D721Med (cell line): ENCODE measurements around the gene AFTPH.

Source experiments
- DNase-seq: peaks from one replicate; pipeline ENCODE4 v3.0.0; 2011; ENCODE audit warnings: low spot score; ENCODE audit not compliant: insufficient read length
- FAIRE-seq: peaks from 2 replicates; lab custom pipeline; 2011; peaks lifted over from hg19 to GRCh38; lab: Jason Lieb, UNC
- TF ChIP-seq, protein P1 (sequence below): IDR thresholded peaks from 2 replicates; pipeline ENCODE4 v1.5.1; 2012; ENCODE audit warnings: mild to moderate bottlenecking, control low read depth; ENCODE audit not compliant: insufficient read depth; ENCODE audit errors: missing control alignments

AFTPH gene

DNA sequence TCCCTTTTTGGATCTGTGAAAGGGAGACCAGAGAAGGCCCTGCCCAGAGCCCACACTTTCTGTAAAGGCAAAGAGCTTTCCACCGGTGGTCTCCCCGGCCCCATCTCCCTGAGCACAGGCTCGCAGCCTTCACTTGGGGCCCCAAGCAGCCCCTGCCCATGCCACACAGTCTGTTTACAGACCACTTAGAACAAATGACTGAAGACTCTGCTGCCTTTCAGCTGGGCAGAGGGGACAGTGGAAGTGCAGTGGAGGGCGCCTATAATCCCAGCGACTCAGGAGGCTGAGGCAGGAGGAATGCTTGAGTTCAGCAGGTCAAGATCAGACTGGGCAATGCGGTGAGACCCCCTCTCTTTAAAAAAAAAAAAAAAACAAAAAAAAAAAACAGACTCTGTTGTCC lies 100.7 kb downstream of the AFTPH start:
- TF ChIP-seq, protein P1, sequence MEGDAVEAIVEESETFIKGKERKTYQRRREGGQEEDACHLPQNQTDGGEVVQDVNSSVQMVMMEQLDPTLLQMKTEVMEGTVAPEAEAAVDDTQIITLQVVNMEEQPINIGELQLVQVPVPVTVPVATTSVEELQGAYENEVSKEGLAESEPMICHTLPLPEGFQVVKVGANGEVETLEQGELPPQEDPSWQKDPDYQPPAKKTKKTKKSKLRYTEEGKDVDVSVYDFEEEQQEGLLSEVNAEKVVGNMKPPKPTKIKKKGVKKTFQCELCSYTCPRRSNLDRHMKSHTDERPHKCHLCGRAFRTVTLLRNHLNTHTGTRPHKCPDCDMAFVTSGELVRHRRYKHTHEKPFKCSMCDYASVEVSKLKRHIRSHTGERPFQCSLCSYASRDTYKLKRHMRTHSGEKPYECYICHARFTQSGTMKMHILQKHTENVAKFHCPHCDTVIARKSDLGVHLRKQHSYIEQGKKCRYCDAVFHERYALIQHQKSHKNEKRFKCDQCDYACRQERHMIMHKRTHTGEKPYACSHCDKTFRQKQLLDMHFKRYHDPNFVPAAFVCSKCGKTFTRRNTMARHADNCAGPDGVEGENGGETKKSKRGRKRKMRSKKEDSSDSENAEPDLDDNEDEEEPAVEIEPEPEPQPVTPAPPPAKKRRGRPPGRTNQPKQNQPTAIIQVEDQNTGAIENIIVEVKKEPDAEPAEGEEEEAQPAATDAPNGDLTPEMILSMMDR: no peak
- no peak for FAIRE-seq
- DNase-seq: no peak

DNA sequence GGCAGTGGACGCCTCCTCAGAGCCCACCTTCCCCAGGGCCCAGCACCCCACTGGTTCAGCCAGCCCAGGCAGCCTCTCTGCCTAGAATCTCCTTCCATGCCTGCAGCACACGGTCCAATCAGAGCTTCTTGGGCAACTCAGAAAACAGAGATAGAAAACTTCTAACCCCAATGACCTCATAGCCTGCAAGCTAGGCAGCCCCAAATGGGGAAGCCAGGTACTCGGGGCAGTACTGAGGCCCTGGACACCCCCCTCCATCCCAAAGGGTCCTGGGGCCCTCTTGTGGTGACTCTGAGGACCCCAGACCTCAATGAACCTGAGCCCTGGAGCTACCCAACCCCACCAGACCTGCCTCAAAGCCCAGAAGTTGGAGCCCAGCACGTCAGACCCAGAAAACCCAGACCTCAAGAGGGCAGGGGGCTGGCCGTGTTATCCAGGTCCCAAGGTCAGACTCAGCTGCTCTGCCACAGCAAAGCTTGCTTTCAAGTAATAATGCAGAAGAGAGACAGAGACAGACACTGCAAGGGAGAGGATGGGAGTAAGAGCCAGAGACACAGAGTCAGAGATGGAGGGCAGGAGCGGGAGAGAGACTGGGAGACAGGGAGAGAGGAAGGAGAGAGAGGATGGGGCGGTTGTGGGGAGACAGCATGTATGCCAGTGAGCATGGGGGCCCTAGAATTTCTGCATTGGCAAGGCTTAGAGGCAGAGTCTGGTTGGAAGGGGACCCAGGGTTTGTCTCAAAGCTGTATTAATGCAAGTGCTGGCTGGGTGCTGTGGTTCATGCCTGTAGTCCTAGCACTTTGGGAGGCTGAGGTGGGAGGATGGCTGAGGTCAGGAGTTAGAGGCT lies 101.4 kb downstream of the AFTPH start:
- FAIRE-seq: no peak
- DNase-seq: no peak
- TF ChIP-seq, protein P1: no peak

DNA sequence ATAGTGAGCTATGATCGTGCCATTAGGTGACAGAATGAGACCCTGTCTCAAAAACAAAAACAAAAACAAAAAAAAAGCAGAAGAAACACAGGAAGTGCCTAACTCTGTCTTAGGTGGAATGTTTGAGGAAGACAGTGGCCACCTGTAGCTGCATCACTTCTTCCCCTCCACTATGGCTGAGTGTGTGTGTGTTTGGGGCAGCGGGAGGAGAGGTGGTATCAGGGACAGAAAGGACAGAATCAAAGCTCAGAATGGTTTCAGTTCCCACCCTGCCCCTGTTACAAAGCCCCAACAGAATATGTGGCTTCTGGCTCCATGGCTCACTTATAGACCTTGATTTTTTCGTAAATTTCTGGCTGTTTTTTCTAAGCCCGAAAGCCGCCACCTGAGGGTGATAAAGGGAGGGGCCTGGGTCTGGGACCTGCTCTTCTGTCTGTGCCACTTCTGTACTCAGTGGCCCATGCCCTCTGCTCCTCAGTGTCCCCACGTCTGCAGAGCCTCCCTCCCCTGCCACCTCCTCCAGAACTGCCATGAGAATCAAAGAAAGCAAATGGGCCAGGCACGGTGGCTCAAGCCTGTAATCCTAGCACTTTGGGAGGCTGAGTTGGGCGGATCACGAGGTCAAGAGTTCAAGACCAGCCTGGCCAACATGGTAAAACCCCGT lies 102.2 kb downstream of the AFTPH start:
- FAIRE-seq (no peak), DNase-seq (no peak)
- TF ChIP-seq, protein P1: no peak

DNA sequence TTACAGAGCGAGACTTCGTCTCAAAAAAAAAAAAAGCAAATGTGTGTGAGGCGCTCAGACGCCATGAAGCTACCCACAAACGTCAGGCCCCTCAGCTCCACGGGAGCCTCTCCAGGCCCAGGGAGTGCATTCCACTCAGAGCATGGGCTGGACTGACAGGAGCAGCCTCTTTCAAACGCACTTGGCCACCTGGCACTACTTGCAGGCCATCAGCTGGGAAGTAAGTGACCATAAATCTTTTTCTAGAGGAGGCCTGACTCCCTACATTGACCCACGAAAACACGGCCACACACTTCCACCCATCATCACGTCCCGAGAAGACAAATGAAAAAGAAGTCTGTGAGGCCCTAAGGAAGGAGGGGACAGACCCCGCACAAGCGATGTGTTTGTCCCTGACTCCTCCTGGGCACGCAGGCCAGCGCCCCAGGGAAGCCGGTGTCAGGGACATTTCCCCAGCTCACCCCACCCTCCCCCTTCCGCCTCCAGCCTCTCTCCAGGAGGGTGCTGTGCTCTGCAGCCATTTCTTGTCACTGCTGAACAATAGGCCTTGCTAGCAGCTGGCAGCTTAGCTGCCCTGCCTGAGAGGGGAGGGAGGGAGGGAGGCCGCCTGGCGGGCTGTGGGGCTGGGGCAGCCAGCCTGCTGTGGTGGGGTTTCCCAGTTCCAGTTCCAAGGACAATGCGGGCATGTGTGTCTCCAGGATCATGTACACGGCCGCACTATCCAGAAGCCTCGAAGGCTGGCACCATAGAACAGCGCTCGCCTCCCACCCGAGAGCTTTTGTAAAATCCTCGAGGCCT lies 103.0 kb downstream of the AFTPH start:
- DNase-seq (peak; percentile 69), FAIRE-seq (no peak)
- TF ChIP-seq, protein P1: no peak

DNA sequence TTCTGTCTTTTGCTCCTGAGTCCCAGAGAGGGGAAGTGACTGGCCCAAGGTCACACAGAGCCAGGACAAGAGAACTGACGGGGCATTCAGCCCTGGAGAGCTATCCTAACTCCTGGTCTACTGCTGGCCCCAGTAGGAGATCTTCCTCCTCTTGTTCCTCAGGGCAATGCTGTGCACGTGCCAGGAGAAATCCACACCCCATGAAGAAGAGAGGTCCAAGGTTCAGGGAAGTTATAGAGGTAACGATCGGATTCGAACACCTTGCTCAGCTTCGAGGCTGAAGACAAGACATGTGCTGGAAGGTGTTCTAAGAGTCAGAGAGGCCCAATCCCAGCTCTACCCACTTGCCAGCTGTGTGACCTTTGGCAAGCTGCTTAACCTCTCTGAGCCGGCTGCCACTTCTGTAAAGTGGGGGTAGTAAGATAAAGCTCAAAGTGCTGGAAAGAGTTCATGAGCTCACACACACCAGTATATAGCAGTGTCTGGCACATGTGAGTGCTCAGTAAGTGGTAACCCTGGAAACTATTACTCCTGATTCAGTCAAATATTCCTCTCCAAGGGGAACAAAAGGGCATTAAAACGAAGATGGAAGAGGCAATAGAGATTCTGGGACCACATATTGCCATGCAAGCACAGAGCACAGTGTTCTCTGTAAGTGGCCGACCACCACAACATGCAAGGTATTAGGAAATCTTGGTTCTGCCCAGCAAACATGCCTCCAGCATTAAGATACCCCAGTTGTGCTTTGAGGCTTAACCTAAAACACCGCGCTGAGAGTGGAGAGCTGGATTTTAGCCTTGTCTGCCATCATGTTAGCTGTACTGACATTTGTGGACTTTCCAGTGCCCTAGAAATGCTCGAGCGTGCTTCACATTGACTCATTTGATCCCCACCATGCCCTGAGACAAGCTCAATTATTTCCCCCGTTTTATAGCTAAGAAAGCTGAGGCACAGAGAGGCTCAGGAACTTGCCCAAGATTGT lies 104.0 kb downstream of the AFTPH start:
- DNase-seq: no peak
- no peak for FAIRE-seq

More for the DNA sequence above, 104.0 kb downstream of the AFTPH start:
- TF ChIP-seq, protein P1: no peak
